Glomerular endothelial cell (primary cell): Measurements from ENCODE around the gene MACIR. TPM values are rescaled to one million over a fixed set of nuclear protein-coding genes. Genes with fewer than 3 reads are reported as not detected.

Experiments
- DNase-seq: peaks from one replicate; pipeline ENCODE4 v3.0.0-alpha.2; 2011; ENCODE audit warnings: low read depth, low spot score; ENCODE audit errors: extremely low read depth
- total RNA-seq: library from RNA; depleted of rRNA; stranded (reverse); fragments of >200 nt; gene quantifications from 2 replicates; pipeline ENCODE4 v1.2.3, GENCODE V29; 2015

The MACIR gene
- total RNA-seq, 1 donor from 2014 or later = 12.0 TPM

DNA sequence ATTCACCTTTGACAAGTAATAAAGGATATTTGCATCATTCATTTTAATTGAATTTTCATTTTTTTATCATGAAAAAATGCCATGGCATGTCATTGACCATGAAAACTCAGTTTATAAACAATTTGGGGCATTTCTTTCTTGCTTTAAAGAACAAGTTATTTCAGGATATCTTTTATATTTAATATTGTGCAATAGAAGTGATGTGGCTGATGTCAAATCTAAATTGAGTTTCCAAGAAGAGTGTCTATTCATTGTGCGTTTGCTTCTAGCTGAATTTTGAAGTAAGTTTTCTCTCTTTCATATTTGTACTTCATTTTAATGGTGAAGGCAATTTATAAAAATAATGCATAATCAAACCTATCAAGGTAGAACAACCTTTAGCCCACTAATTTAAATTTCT, 30.5 kb downstream of the MACIR start:
- no peak for DNase-seq

DNA sequence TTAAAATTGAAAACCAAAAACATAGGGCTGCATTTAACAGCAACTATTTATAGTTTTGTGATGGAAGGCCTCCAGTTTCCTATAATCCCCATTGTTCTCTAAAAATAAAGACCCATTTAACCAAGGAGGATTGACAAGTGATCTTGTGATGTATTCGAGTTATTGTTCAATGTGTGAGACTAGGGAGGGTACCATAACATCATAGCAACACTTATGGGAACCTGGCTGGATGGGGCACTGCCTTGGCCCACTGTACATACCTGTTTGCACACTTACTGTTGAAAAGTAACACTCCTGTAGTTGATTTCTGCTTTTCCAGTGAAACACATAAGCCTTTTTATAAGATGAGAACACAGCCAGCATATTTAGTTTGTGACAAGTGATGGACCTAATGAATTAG, 32.3 kb downstream of the MACIR start:
- DNase-seq = no peak

GRCh38 chr5:103291606-103292005, 33.0 kb downstream of the MACIR start:
- DNase-seq = no peak

- no peak for DNase-seq
These were observed 34.5 kb downstream of the MACIR start for GRCh38 chr5:103293099-103293498.

GRCh38 chr5:103293719-103294118, 35.2 kb downstream of the MACIR start:
- no peak for DNase-seq

GRCh38 chr5:103294906-103295305, 36.3 kb downstream of the MACIR start:
- DNase-seq = no peak

- no peak for DNase-seq
These were observed 36.9 kb downstream of the MACIR start for GRCh38 chr5:103295424-103295823.

GRCh38 chr5:103295871-103296270, 37.3 kb downstream of the MACIR start:
- no peak for DNase-seq

DNA sequence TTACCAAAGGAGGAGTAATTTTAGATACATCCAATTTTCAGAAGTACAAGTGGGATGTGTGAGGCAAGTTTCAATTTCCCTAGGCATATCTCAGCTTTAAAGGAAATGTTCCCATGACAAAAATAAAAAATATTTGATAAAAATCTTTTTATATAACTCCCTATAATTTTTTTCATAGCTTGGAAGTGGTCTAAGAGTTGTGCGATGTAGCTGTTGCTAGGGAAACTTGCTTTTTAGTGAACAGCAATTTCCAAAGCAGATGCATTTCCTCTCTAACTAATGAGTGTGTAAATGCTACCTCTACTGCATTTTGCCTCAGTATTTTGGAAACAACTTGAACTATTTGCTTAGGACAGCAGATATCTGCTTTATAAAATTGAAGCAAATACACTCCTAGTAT, 39.6 kb downstream of the MACIR start:
- no peak for DNase-seq

DNA sequence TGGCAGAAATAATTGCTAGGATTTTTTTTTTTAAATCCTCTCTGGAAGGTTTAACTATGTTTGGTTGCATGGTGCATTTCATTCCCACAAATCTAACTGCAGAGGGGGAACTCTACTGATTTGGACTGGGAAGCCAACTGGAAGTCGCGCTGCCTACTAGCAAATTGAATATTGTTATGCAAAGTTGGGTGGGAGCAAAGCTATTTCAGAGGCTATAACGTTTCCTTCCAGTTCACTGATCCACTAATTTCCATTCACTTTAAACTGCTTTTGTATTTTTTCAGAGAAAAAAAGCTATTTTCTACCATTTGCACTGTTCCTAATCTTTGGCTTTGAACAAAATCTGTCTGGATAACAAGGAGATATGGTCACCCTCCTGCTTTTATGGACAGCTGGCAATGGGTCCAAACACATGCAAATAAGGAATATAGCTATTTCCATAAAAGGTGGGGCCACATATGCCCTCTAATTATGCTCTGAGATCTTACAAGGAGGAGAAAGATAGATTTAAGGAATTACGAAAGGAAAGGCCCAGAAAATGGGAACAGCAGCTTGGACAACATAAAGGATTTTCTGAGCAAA, 40.1 kb downstream of the MACIR start:
- no peak for DNase-seq

GRCh38 chr5:103305809-103306208, 47.2 kb downstream of the MACIR start:
- DNase-seq = no peak

GRCh38 chr5:103307470-103307869, 48.9 kb downstream of the MACIR start:
- DNase-seq = no peak

- DNase-seq = no peak
These were observed 50.2 kb downstream of the MACIR start for GRCh38 chr5:103308774-103309173.

GRCh38 chr5:103313056-103313455, 54.5 kb downstream of the MACIR start:
- no peak for DNase-seq

DNA sequence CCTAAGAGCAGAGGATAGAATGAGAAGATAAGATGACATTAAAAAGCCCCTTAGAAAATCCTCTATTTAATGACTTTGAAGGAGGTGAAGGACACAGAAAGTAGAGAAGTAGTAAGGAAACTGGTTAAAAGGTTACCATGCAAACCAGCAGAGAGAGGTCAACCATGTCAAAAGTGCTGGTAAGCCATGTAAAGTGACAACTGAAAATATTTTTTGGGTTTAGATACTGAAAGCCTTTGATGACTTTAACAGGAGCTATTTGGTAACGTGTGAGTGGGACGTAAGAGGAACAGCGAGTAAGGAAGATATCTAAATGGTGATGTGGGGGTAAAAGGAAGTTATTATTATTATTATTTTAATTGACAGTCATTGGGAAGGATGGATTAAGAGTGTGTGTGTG, 56.9 kb downstream of the MACIR start:
- no peak for DNase-seq

- DNase-seq = no peak
These were observed 68.9 kb downstream of the MACIR start for GRCh38 chr5:103327451-103327850.

- DNase-seq = no peak
These were observed 69.3 kb downstream of the MACIR start for GRCh38 chr5:103327893-103328292.

Other genes with a start within 250 kb of the MACIR start
- gene GIN1, start 138.6 kb upstream of the MACIR start, total RNA-seq = 2.6 and 2.7 TPM in 2 replicates
- gene PPIP5K2, start 138.5 kb upstream of the MACIR start, total RNA-seq = 25.3 and 34.7 TPM in 2 replicates